Ovary (tissue), 3 donors: Measurements from ENCODE around the gene MSH6.

Source experiments
- POLR2A ChIP-seq: fragments of 450-650 bp; IDR thresholded peaks from one replicate; pipeline ENCODE4 v1.6.1; 2017; ENCODE audit warnings: antibody characterized with exemption, mild to moderate bottlenecking, moderate library complexity
- TF ChIP-seq, protein P1 (sequence below), 3 donors: fragments of 450-650 bp in 2 of 3; fragments of 200-600 bp in 1 of 3; IDR thresholded peaks; one replicate each; pipeline versions ENCODE4 v1.5.1 to v1.8.0; 2016 to 2022; ENCODE audit warnings: antibody characterized with exemption in 3 of 3, mild to moderate bottlenecking in 1 of 3
- donor health status: DM: no; HTN: no; CAD: no.

- TF ChIP-seq POLR2A, result no peak
- TF ChIP-seq, protein P1, sequence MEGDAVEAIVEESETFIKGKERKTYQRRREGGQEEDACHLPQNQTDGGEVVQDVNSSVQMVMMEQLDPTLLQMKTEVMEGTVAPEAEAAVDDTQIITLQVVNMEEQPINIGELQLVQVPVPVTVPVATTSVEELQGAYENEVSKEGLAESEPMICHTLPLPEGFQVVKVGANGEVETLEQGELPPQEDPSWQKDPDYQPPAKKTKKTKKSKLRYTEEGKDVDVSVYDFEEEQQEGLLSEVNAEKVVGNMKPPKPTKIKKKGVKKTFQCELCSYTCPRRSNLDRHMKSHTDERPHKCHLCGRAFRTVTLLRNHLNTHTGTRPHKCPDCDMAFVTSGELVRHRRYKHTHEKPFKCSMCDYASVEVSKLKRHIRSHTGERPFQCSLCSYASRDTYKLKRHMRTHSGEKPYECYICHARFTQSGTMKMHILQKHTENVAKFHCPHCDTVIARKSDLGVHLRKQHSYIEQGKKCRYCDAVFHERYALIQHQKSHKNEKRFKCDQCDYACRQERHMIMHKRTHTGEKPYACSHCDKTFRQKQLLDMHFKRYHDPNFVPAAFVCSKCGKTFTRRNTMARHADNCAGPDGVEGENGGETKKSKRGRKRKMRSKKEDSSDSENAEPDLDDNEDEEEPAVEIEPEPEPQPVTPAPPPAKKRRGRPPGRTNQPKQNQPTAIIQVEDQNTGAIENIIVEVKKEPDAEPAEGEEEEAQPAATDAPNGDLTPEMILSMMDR (IDR thresholded peaks at IDR 0.05), result peak in 1 of 3 donors; percentile 8
Measured at GRCh38 chr2:47784352-47784851, 1.5 kb downstream of the MSH6 start.
